ENCODE results near the gene GALNT15. TPM values are rescaled to one million over a fixed set of nuclear protein-coding genes. Genes with fewer than 3 reads are reported as not detected.

The GALNT15 gene
- total and polyA plus RNA-seq, 2 of the 4 experiments (the other 2 are of a cell fraction) = 12.8 to 19.7 TPM

- peak overlapping the region; percentile 93 for H3K4me2 ChIP-seq (ENCODE audit: low read depth, low read length)
- peak overlapping the region; percentile 40 for H4K5ac ChIP-seq (ENCODE audit: low read depth, low read length)
- H3K4ac ChIP-seq (ENCODE audit: low read depth, low read length) = peak overlapping the region; percentile 62
- H2BK5ac ChIP-seq (ENCODE audit: low read depth, low read length, poor library complexity, severe bottlenecking) = no peak overlapping the region
- no peak overlapping the region for H2BK15ac ChIP-seq (ENCODE audit: low read depth, low read length)
- no peak overlapping the region for H2BK120ac ChIP-seq (ENCODE audit: low read depth, low read length)
- intact Hi-C loops (cut with micrococcal nuclease) (no loop called here), in situ Hi-C loops (cut with MboI; ENCODE audit: low sequenced_read_pairs) (no loop called here), dilution Hi-C loops (cut with HindIII; ENCODE audit: low sequenced_read_pairs, unreplicated experiment) (no loop called here)
- peak overlapping the region; percentile 49; the same call in 1 of the 2 replicates for H3K14ac ChIP-seq (replicated peaks; ENCODE audit: low read depth, low read length)
- H3K23ac ChIP-seq (ENCODE audit: low read depth, low read length) = peak overlapping the region; percentile 43
- no peaks in the 10 kb centered on the region for H3K4me1 ChIP-seq (ENCODE audit: control insufficient read depth, insufficient read depth, low read length)
- DNase-seq (no peak), ATAC-seq (ENCODE audit: low read depth) (no peak)
- TF ChIP-seq POLR2A (IDR thresholded peaks at IDR 0.05; ENCODE audit: low read depth, low read length) (no peak), CTCF (conservative IDR thresholded peaks at IDR 0.05; ENCODE audit: low read depth, low read length) (no peak), CEBPB (IDR thresholded peaks at IDR 0.05; ENCODE audit: low read depth, low read length) (no peak), ELK1 (IDR thresholded peaks at IDR 0.05; ENCODE audit: borderline replicate concordance, low read depth, low read length) (no peak), BHLHE40 (IDR thresholded peaks at IDR 0.05; ENCODE audit: low read depth, low read length) (no peak), SMC3 (IDR thresholded peaks at IDR 0.05; ENCODE audit: low read depth, low read length) (no peak)
- H4K20me1 ChIP-seq (ENCODE audit: insufficient read depth, low read length) = no peaks in the 10 kb centered on the region
- POLR2A ChIA-PET (ENCODE audit: unreplicated experiment) = no interaction called here
- H3K18ac ChIP-seq (ENCODE audit: low read depth, low read length) = no peak overlapping the region
- H2AK9ac ChIP-seq (replicated peaks; ENCODE audit: low read depth, low read length, poor library complexity) = peak overlapping the region; percentile 69
- H2BK20ac ChIP-seq (ENCODE audit: low read depth, low read length) = no peak overlapping the region
- no peaks in the 10 kb centered on the region for H3K36me3 ChIP-seq (ENCODE audit: control insufficient read depth, insufficient read depth, low read length)
- H3K56ac ChIP-seq (ENCODE audit: extremely low read depth, insufficient read depth, low read length) = peak overlapping the region; percentile 68
- H3K9me3 ChIP-seq (ENCODE audit: control insufficient read depth, insufficient read depth, low read length) = no peaks in the 10 kb centered on the region
- peak overlapping the region; percentile 98 for H2AFZ ChIP-seq (replicated peaks; ENCODE audit: low read length, poor library complexity)
- H4K8ac ChIP-seq (ENCODE audit: low read depth in 2 of 2, low read length in 2 of 2) = peak overlapping the region; percentile 68 to 89; a peak in 3 of 4 replicates
- CTCF ChIA-PET = interaction anchor here (0.5 kb wide), 1 partner anchor 126 kb away, joined by 4 read pairs; no protein-coding TSS in a partner anchor
- H2AK5ac ChIP-seq (ENCODE audit: low read depth, low read length) = no peak overlapping the region
- no peaks in the 10 kb centered on the region for H3K27me3 ChIP-seq (ENCODE audit: control insufficient read depth, insufficient read depth, low read length)
- peak overlapping the region; percentile 57 for H3K27ac ChIP-seq (ENCODE audit: insufficient read depth, low read length)
- no TSS peak for BruUV-seq (replicated peaks)
- H3K4me3 ChIP-seq (ENCODE audit: insufficient read depth, low read depth, low read length) = peak overlapping the region; percentile 81
- peaks cover 3% of the 10 kb centered on the region; the same call in 1 of the 2 replicates for H3K9me1 ChIP-seq (ENCODE audit: insufficient read depth, low read length)
- WGBS, 2 experiments (ENCODE audit: extremely low coverage in 2 of 2, insufficient read length in 1 of 2) = no CpG with 5 or more reads among the region's 6 CpGs
- peaks cover 41 to 47% of the 10 kb centered on the region in 2 experiments for H3K79me1 ChIP-seq (ENCODE audit: low read depth in 1 of 2, low read length in 2 of 2)
- 0 out of 2 replicates have a peak overlapping the region, but pooled peaks have one; percentile 41 for H4K91ac ChIP-seq (ENCODE audit: insufficient read depth, low read depth, low read length)
- peak overlapping the region; percentile 72 for H3K9ac ChIP-seq (ENCODE audit: low read depth, low read length)
Observed at GRCh38 chr3:16265455-16265786, 90.9 kb downstream of the GALNT15 start.
